Measurements from ENCODE around the gene TPSB2.
"Not testable (repeated sequence)": the region's sequence is repeated elsewhere in the genome, so short reads cannot be mapped to it uniquely, and the experiment has no call there.

TPSB2 gene

GRCh38 chr16:1230084-1230470, at the start of gene TPSB2:
TSS of gene TPSB2 (minus strand) at chr16:1230184. CDS start at chr16:1229951, 233 bp downstream.
- DNase-seq (ENCODE audit: low read depth, low spot score) = not testable (repeated sequence)

- no peak for DNase-seq (ENCODE audit: low read depth, low spot score)
Measured at GRCh38 chr16:1279081-1279944, 49.3 kb upstream of the TPSB2 start.

GRCh38 chr16:1278477-1278876, 48.5 kb upstream of the TPSB2 start:
- no peak for DNase-seq (ENCODE audit: low read depth, low spot score)

- DNase-seq (ENCODE audit: low read depth, low spot score) = no peak
Measured at GRCh38 chr16:1277617-1278282, 47.8 kb upstream of the TPSB2 start.

GRCh38 chr16:1277151-1277598, 47.2 kb upstream of the TPSB2 start:
- no peak for DNase-seq (ENCODE audit: low read depth, low spot score)

GRCh38 chr16:1276580-1276878, 46.5 kb upstream of the TPSB2 start:
- DNase-seq (ENCODE audit: low read depth, low spot score) = no peak

- DNase-seq (ENCODE audit: low read depth, low spot score) = no peak
Measured at GRCh38 chr16:1275791-1276579, 46.0 kb upstream of the TPSB2 start.

- DNase-seq (ENCODE audit: low read depth, low spot score) = no peak
Measured at GRCh38 chr16:1274767-1275166, 44.8 kb upstream of the TPSB2 start.

GRCh38 chr16:1273816-1274215, 43.8 kb upstream of the TPSB2 start:
- DNase-seq (ENCODE audit: low read depth, low spot score) = no peak

GRCh38 chr16:1272453-1273198, 42.6 kb upstream of the TPSB2 start:
- DNase-seq (ENCODE audit: low read depth, low spot score) = no peak

GRCh38 chr16:1271724-1272413, 41.9 kb upstream of the TPSB2 start:
- DNase-seq (ENCODE audit: low read depth, low spot score) = not testable (repeated sequence)

- DNase-seq (ENCODE audit: low read depth, low spot score) = no peak
Measured at GRCh38 chr16:1271380-1271723, 41.4 kb upstream of the TPSB2 start.

GRCh38 chr16:1269418-1269817, 39.4 kb upstream of the TPSB2 start:
- DNase-seq (ENCODE audit: low read depth, low spot score) = not testable (repeated sequence)

GRCh38 chr16:1265826-1266225, 35.8 kb upstream of the TPSB2 start:
- no peak for DNase-seq (ENCODE audit: low read depth, low spot score)

- no peak for DNase-seq (ENCODE audit: low read depth, low spot score)
Measured at GRCh38 chr16:1265090-1265630, 35.2 kb upstream of the TPSB2 start.

GRCh38 chr16:1264345-1265089, 34.5 kb upstream of the TPSB2 start:
- DNase-seq (ENCODE audit: low read depth, low spot score) = no peak

- DNase-seq (ENCODE audit: low read depth, low spot score) = no peak
Measured at GRCh38 chr16:1263591-1264344, 33.8 kb upstream of the TPSB2 start.

GRCh38 chr16:1262846-1263221, 32.9 kb upstream of the TPSB2 start:
- no peak for DNase-seq (ENCODE audit: low read depth, low spot score)

GRCh38 chr16:1262210-1262845, 32.3 kb upstream of the TPSB2 start:
- DNase-seq (ENCODE audit: low read depth, low spot score) = no peak
